IMR-90 (cell line): ENCODE data around the gene RPGR.

ENCODE experiments used
- MAZ ChIP-seq: IDR thresholded peaks from 2 replicates; pipeline ENCODE4 v1.6.1; 2012; ENCODE audit warnings: low read depth, mild to moderate bottlenecking, low read length, improper control_type of control experiment, moderate library complexity, borderline replicate concordance
- POLR2A ChIP-seq: IDR thresholded peaks from 2 replicates; pipeline ENCODE4 v1.6.1; 2012; ENCODE audit warnings: mild to moderate bottlenecking, low read depth, low read length
- SMC3 ChIP-seq: fragments of 150-350 bp; IDR thresholded peaks from 2 replicates; pipeline ENCODE4 v1.6.1; 2016; ENCODE audit warnings: low read depth, mild to moderate bottlenecking, antibody characterized with exemption, low read length, moderate library complexity
- TF ChIP-seq, protein P1 (sequence below): conservative IDR thresholded peaks from 2 replicates; pipeline ENCODE4 v1.5.1; 2012; ENCODE audit warnings: mild to moderate bottlenecking, low read depth, low read length, improper control_type of control experiment

DNA sequence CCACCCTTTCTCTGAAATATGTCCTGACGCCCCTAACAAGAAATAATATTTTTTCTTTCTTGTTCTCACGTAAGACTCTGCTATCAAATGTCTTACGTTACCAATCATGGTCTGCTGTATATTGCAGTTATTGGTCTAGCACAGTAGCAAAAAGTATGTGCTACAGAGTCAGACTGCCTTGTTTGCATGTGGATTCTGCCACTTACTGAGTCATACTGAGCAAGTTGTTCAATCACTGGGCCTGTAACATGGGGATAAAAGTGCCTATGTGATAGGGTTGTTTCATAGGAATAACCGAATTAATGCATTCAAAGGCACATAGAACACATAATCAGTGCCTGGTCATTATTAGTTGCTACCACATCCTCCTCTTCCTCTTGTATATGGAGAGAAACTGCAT is 14.1 kb downstream of the RPGR start:
- no peak for TF ChIP-seq SMC3
- TF ChIP-seq POLR2A: no peak
- TF ChIP-seq, protein P1, sequence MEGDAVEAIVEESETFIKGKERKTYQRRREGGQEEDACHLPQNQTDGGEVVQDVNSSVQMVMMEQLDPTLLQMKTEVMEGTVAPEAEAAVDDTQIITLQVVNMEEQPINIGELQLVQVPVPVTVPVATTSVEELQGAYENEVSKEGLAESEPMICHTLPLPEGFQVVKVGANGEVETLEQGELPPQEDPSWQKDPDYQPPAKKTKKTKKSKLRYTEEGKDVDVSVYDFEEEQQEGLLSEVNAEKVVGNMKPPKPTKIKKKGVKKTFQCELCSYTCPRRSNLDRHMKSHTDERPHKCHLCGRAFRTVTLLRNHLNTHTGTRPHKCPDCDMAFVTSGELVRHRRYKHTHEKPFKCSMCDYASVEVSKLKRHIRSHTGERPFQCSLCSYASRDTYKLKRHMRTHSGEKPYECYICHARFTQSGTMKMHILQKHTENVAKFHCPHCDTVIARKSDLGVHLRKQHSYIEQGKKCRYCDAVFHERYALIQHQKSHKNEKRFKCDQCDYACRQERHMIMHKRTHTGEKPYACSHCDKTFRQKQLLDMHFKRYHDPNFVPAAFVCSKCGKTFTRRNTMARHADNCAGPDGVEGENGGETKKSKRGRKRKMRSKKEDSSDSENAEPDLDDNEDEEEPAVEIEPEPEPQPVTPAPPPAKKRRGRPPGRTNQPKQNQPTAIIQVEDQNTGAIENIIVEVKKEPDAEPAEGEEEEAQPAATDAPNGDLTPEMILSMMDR: no peak
- TF ChIP-seq MAZ: no peak
